Measurements from ENCODE around the gene GNPTAB. TPM values are rescaled to one million over a fixed set of nuclear protein-coding genes. Genes with fewer than 3 reads are reported as not detected.

GNPTAB gene
- total and polyA plus RNA-seq, 11 donors: 18.0 to 61.2 (median 44.9) TPM

DNA sequence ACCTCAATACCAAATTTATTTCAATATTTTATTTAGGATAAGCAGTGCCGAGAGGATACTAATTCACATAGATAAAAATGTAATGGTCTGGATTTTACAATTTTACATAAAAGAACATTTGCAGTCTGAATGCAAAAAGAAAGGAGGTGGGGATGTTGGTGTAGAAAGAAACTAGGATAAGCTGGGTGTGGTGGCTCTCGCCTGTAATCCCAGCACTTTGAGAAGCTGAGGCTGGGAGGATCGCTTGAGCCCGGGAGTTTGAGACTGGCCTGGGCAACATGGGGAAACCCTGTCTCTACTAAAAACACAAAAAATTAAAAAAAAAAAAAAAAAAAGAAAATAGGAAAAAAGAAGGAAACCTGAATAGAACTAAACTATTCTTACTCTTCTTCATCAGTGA is 108.4 kb downstream of the GNPTAB start:
- ATAC-seq: no peak
- TF ChIP-seq, protein P1, sequence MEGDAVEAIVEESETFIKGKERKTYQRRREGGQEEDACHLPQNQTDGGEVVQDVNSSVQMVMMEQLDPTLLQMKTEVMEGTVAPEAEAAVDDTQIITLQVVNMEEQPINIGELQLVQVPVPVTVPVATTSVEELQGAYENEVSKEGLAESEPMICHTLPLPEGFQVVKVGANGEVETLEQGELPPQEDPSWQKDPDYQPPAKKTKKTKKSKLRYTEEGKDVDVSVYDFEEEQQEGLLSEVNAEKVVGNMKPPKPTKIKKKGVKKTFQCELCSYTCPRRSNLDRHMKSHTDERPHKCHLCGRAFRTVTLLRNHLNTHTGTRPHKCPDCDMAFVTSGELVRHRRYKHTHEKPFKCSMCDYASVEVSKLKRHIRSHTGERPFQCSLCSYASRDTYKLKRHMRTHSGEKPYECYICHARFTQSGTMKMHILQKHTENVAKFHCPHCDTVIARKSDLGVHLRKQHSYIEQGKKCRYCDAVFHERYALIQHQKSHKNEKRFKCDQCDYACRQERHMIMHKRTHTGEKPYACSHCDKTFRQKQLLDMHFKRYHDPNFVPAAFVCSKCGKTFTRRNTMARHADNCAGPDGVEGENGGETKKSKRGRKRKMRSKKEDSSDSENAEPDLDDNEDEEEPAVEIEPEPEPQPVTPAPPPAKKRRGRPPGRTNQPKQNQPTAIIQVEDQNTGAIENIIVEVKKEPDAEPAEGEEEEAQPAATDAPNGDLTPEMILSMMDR (IDR thresholded peaks at IDR 0.05): no peak
- no peak for TF ChIP-seq POLR2A (IDR thresholded peaks at IDR 0.05)
- Histone ChIP-seq H3K4me3 (no peak overlapping the region), H3K4me1 (no peaks in the 10 kb centered on the region), H3K27me3 (no peaks in the 10 kb centered on the region), H3K9me3 (no peaks in the 10 kb centered on the region), H3K27ac (no peak overlapping the region), H3K36me3 (peaks cover 2 to 86% (median 45%) of the 10 kb centered on the region in 9 donors)
- DNase-seq: no peak
- WGBS, 4 donors: 96 to 98% (median 97%) methylated on average over 4 of the region's 4 CpGs
- intact Hi-C loops (cut with DNase I): no loop called here

DNA sequence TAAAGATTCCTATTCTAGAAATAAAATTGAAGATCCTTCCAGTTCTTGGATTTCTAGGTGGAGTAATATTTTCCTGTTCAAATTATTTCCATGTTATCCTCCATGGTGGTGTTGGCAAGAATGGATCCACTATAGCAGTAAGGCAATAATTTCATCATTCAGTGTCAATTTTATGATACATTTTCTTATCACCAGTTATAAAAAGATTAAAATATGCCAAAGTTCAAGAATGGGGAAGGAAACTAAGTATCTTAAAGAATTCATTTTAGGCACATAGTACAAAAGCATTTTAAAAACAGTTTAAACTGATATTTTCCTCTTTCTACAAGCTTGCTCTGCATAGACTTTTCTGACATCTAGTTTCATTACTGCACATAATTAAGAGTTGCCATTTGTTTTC is 110.6 kb downstream of the GNPTAB start:
- Histone ChIP-seq H3K4me1 (peaks cover 0 to 14% (median 0%) of the 10 kb centered on the region in 12 donors), H3K27ac (no peak overlapping the region), H3K4me3 (no peak overlapping the region), H3K36me3 (peaks cover 0 to 71% (median 32%) of the 10 kb centered on the region in 9 donors), H3K9me3 (no peaks in the 10 kb centered on the region), H3K27me3 (no peaks in the 10 kb centered on the region)
- intact Hi-C loops (cut with DNase I): no loop called here
- TF ChIP-seq, protein P1 (IDR thresholded peaks at IDR 0.05): no peak
- no peak for TF ChIP-seq POLR2A (IDR thresholded peaks at IDR 0.05)
- DNase-seq (no peak), ATAC-seq (no peak)

DNA sequence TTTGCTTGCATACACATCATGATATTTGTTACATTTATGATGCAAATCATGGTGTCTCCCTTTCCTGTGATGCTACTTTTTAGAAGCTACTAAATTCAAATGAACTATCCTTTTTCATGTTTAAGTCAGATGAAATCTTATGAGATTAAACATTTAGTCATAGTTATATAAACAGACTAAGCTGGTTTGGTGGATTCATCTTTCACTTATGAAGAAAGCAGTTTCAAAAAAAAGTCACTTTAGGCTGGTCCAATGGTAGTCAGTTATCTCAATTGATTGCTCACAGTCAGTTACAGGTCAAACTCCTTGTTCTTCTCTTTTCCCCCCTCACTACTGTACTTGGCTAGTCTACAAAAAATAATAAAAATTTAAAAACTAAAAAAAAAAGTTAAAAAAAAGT is 111.2 kb downstream of the GNPTAB start:
- DNase-seq: no peak
- ATAC-seq: no peak
- TF ChIP-seq, protein P1 (IDR thresholded peaks at IDR 0.05): no peak
- no peak for TF ChIP-seq POLR2A (IDR thresholded peaks at IDR 0.05)
- intact Hi-C loops (cut with DNase I): no loop called here
- H3K27ac ChIP-seq: no peak overlapping the region
- H3K27me3 ChIP-seq: no peaks in the 10 kb centered on the region
- H3K36me3 ChIP-seq: peaks cover 0 to 66% (median 27%) of the 10 kb centered on the region in 9 donors
- H3K4me3 ChIP-seq: no peak overlapping the region
- H3K4me1 ChIP-seq: peaks cover 0 to 20% (median 2%) of the 10 kb centered on the region in 12 donors
- H3K9me3 ChIP-seq: no peaks in the 10 kb centered on the region

GRCh38 chr12:101714877-101715444 is 115.8 kb downstream of the GNPTAB start:
- TF ChIP-seq, protein P1 (IDR thresholded peaks at IDR 0.05): no peak
- TF ChIP-seq POLR2A (IDR thresholded peaks at IDR 0.05): no peak
- Histone ChIP-seq H3K4me3 (no peak overlapping the region), H3K27me3 (no peaks in the 10 kb centered on the region), H3K9me3 (no peaks in the 10 kb centered on the region), H3K4me1 (peaks cover 0 to 37% (median 22%) of the 10 kb centered on the region in 12 donors), H3K36me3 (peaks cover 0 to 23% (median 3%) of the 10 kb centered on the region in 9 donors), H3K27ac (no peak overlapping the region)
- intact Hi-C loops (cut with DNase I): no loop called here
- 79 to 88% (median 82%) methylated on average over 3 of the region's 3 CpGs for WGBS, 4 donors
- no peak for DNase-seq
- no peak for ATAC-seq
